Neural progenitor cell (in vitro differentiated cells): Measurements from ENCODE around the gene TOGARAM1.

Source experiments
- CTCF ChIP-seq: fragments of 200-600 bp; sonication (generic); IDR thresholded peaks from 2 replicates; pipeline ENCODE4 v1.5.1; 2017; ENCODE audit warnings: antibody characterized with exemption, mild to moderate bottlenecking
- EZH2phosphoT487 ChIP-seq: fragments of 200-600 bp; sonication (generic); IDR thresholded peaks from 2 replicates; pipeline ENCODE4 v1.6.1; 2017; ENCODE audit warnings: antibody characterized with exemption

DNA sequence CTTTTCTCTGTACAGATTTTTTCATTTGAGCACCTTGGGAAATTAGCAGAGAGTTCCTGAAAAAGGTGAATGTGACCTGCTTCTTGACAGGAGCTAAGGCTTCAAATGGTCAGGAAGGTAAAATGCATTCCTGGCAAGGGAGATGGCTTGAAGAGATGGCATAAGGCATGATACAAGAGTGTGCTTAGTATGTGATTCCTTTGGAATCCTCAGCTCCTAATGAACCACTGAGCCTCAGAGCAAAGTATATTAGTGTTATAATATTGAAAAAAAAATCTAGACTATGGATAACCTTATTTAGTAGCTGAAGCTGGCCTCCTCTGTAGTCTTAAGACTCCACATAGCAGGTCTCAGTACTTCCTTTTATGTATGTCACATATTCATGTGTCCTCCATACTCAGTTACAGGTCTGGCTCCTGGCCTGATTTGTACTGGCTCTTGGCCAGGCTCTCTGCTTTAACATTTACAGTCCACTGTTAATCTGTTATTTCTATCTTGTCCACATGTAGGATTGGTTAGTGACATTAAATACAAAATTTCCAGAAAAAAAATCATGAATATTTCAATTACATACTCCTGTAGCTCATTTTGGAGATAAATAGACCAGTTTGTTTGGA is 17.9 kb downstream of the TOGARAM1 start:
- no peak for TF ChIP-seq EZH2phosphoT487
- no peak for TF ChIP-seq CTCF
